HEK293T (cell line): ENCODE results near the gene POU2F2.

ENCODE experiments used
- ARNT ChIP-seq: fragments of 450-650 bp; IDR thresholded peaks from 2 replicates; pipeline ENCODE4 v1.6.1; 2017; ENCODE audit warnings: mild to moderate bottlenecking
- BHLHE40 ChIP-seq: fragments of 450-650 bp; IDR thresholded peaks from 2 replicates; pipeline ENCODE4 v1.6.1; 2016; ENCODE audit warnings: mild to moderate bottlenecking, moderate library complexity, borderline replicate concordance
- FOXA1 ChIP-seq: fragments of 450-650 bp; IDR thresholded peaks from 2 replicates; pipeline ENCODE4 v1.6.1; 2016; ENCODE audit warnings: mild to moderate bottlenecking
- SP1 ChIP-seq: fragments of 450-650 bp; IDR thresholded peaks from 2 replicates; pipeline ENCODE4 v1.6.1; 2017
- SUZ12 ChIP-seq: fragments of 450-650 bp; IDR thresholded peaks from 2 replicates; pipeline ENCODE4 v1.6.1; 2016; ENCODE audit warnings: mild to moderate bottlenecking
- ZNF384 ChIP-seq: fragments of 450-650 bp; IDR thresholded peaks from 2 replicates; pipeline ENCODE4 v1.6.1; 2016

DNA sequence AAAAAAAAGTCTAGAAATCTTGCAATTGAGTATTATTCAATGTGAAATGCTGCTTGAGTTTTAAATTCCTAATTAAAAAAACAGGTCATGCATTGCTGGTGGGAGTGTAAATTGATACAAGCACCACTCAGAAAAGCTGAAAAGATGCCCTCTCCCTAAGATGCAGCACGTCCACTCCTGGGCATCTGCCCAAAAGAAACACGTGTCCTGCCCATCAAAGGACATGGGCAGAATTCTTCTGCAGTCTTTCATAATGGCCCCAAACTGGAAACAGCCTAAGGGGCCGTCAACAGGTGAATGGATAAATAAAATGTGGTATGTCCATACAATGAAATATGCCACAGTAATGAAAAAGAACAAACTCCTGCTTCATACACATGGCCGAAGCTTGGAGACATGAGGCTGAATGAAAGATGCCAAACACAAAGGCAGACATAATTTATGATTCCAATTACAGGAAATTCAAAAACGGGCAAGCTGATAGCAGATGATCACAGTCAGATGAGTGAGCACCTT is 7.8 kb downstream of the POU2F2 start:
- TF ChIP-seq SP1 (no peak), FOXA1 (no peak), ZNF384 (no peak), ARNT (no peak), SUZ12 (no peak), BHLHE40 (no peak)
